CD4-positive, alpha-beta T cell treated with Interleukin-17A for 4 hours (primary cell): Measurements from ENCODE around the gene DNAH3.

Experiments
- DNase-seq: peaks from one replicate; pipeline ENCODE4 v3.0.0-alpha.2; 2020; ENCODE audit warnings: mixed read lengths

DNAH3 gene

GRCh38 chr16:20902426-20902825 is 248.2 kb downstream of the DNAH3 start:
- DNase-seq: no peak

- DNase-seq: peak; percentile 15
These were observed 249.1 kb downstream of the DNAH3 start for GRCh38 chr16:20901436-20902112.

GRCh38 chr16:20901068-20901435 is 249.6 kb downstream of the DNAH3 start:
- no peak for DNase-seq

- peak; percentile 87 for DNase-seq
These were observed 250.2 kb downstream of the DNAH3 start, which contains the start of the genes DCUN1D3 and LYRM1 for GRCh38 chr16:20900299-20901067. DCUN1D3 (minus strand) TSS chr16:20900358; CDS start chr16:20862538, 37,820 bp downstream. LYRM1 (plus strand) TSS chr16:20900771; CDS start chr16:20915556, 14,785 bp downstream.

GRCh38 chr16:20899477-20900298 is 251.0 kb downstream of the DNAH3 start:
- no peak for DNase-seq

GRCh38 chr16:20899071-20899470 is 251.6 kb downstream of the DNAH3 start:
- no peak for DNase-seq

- DNase-seq: no peak
These were observed 252.7 kb downstream of the DNAH3 start for GRCh38 chr16:20897922-20898321.

GRCh38 chr16:20897253-20897897 is 253.3 kb downstream of the DNAH3 start:
- DNase-seq: no peak

- DNase-seq: no peak
These were observed 256.3 kb downstream of the DNAH3 start for GRCh38 chr16:20894388-20894787.

- DNase-seq: no peak
These were observed 260.9 kb downstream of the DNAH3 start for GRCh38 chr16:20889625-20890275.

- DNase-seq: no peak
These were observed 263.4 kb downstream of the DNAH3 start for GRCh38 chr16:20887207-20887606.

GRCh38 chr16:20886320-20886719 is 264.3 kb downstream of the DNAH3 start:
- DNase-seq: no peak

GRCh38 chr16:20884240-20884556 is 266.4 kb downstream of the DNAH3 start:
- DNase-seq: no peak

- DNase-seq: no peak
These were observed 266.9 kb downstream of the DNAH3 start for GRCh38 chr16:20883554-20884239.
